Vagina (tissue), 2 donors: ENCODE data around the gene KCNA3.

Experiments
- CTCF ChIP-seq, 3 experiments: fragments of 450-650 bp in 2 of 3; fragments of 200-600 bp in 1 of 3; sonication (generic) in 1 of 3; IDR thresholded peaks; one replicate each; pipeline ENCODE4 v1.5.1; 2017 to 2019; ENCODE audit warnings: antibody characterized with exemption in 3 of 3, mild to moderate bottlenecking in 2 of 3, moderate library complexity in 2 of 3
- POLR2A ChIP-seq, 2 donors: fragments of 450-650 bp; IDR thresholded peaks; one replicate each; pipeline ENCODE4 v1.6.1; 2017; ENCODE audit warnings: antibody characterized with exemption in 2 of 2, mild to moderate bottlenecking in 2 of 2, moderate library complexity in 2 of 2

- no peak for TF ChIP-seq CTCF (IDR thresholded peaks at IDR 0.05)
- TF ChIP-seq POLR2A (IDR thresholded peaks at IDR 0.05): no peak
These were observed 45.2 kb upstream of the KCNA3 start for GRCh38 chr1:110719908-110720307.
